Mesenchymal stem cell (in vitro differentiated cells and primary cell): ENCODE measurements around the gene ETFA.

Source experiments
- DNase-seq: peaks from one replicate; pipeline ENCODE4 v3.0.0-alpha.2; 2013
- H2AFZ ChIP-seq: one replicate; pipeline ENCODE4 v1.6.1; 2013; ENCODE audit warnings: low read depth, mild to moderate bottlenecking, control low read depth, inconsistent platforms, low read length, moderate library complexity
- H2AK5ac ChIP-seq: 2 replicates; pipeline ENCODE4 v1.6.1; 2013; ENCODE audit warnings: low read length, moderate library complexity, mild to moderate bottlenecking, inconsistent platforms; ENCODE audit not compliant: severe bottlenecking
- H2BK120ac ChIP-seq: one replicate; pipeline ENCODE4 v1.6.1; 2013; ENCODE audit warnings: low read depth, mild to moderate bottlenecking, inconsistent platforms, low read length, moderate library complexity
- H2BK12ac ChIP-seq, 2 experiments: one replicate each; pipeline ENCODE4 v1.6.1; 2013; ENCODE audit warnings: inconsistent platforms in 2 of 2, low read length in 2 of 2, mild to moderate bottlenecking in 2 of 2, moderate library complexity in 2 of 2, control low read depth in 1 of 2
- H2BK15ac ChIP-seq: one replicate; pipeline ENCODE4 v1.6.1; 2013; ENCODE audit warnings: mild to moderate bottlenecking, low read depth, inconsistent platforms; ENCODE audit not compliant: poor library complexity, severe bottlenecking
- H2BK5ac ChIP-seq: 2 replicates; pipeline ENCODE4 v1.6.1; 2013; ENCODE audit warnings: low read depth, mild to moderate bottlenecking, low read length, control low read depth, inconsistent platforms; ENCODE audit not compliant: poor library complexity, severe bottlenecking
- H3K14ac ChIP-seq, 2 experiments: one replicate each; pipeline ENCODE4 v1.6.1; 2013; ENCODE audit warnings: inconsistent platforms in 2 of 2, low read length in 2 of 2, control low read depth in 1 of 2, mild to moderate bottlenecking in 1 of 2, moderate library complexity in 1 of 2
- H3K18ac ChIP-seq, 2 experiments: one replicate each; pipeline ENCODE4 v1.6.1; 2013; ENCODE audit warnings: inconsistent platforms in 2 of 2, low read length in 2 of 2, control low read depth in 1 of 2, low read depth in 1 of 2, mild to moderate bottlenecking in 1 of 2
- H3K23ac ChIP-seq, 2 experiments: one replicate each; pipeline ENCODE4 v1.6.1; 2013; ENCODE audit warnings: inconsistent platforms in 2 of 2, low read length in 2 of 2, mild to moderate bottlenecking in 2 of 2, moderate library complexity in 2 of 2, control low read depth in 1 of 2
- H3K27ac ChIP-seq: 2 replicates; pipeline ENCODE4 v1.5.1; 2013; ENCODE audit warnings: mild to moderate bottlenecking, moderate library complexity, low read length, control low read depth, inconsistent platforms; ENCODE audit not compliant: poor library complexity, severe bottlenecking
- H3K27me3 ChIP-seq, 2 experiments: 2 replicates each; pipeline versions ENCODE4 v1.6.1 to v1.7.0; 2013; ENCODE audit warnings: low read length in 2 of 2, mild to moderate bottlenecking in 2 of 2, moderate library complexity in 2 of 2, control low read depth in 1 of 2, inconsistent platforms in 1 of 2; ENCODE audit not compliant: control insufficient read depth in 1 of 2, insufficient read depth in 1 of 2
- H3K36me3 ChIP-seq, 2 experiments: 2 replicates each; pipeline versions ENCODE4 v1.6.1 to v1.7.0; 2013; ENCODE audit warnings: low read length in 2 of 2, control low read depth in 1 of 2, inconsistent platforms in 1 of 2, low read depth in 1 of 2, mild to moderate bottlenecking in 1 of 2; ENCODE audit not compliant: insufficient read depth in 2 of 2, control insufficient read depth in 1 of 2
- H3K4ac ChIP-seq, 2 experiments: one replicate each; pipeline ENCODE4 v1.6.1; 2013; ENCODE audit warnings: inconsistent platforms in 2 of 2, low read length in 2 of 2, mild to moderate bottlenecking in 2 of 2, moderate library complexity in 2 of 2, control low read depth in 1 of 2, low read depth in 1 of 2
- H3K4me1 ChIP-seq: 2 replicates; pipeline ENCODE4 v1.6.1; 2013; ENCODE audit warnings: low read depth, low read length, control low read depth; ENCODE audit not compliant: control insufficient read depth, insufficient read depth
- H3K4me2 ChIP-seq: 2 replicates; pipeline ENCODE4 v1.6.1; 2013; ENCODE audit warnings: low read length, mild to moderate bottlenecking, inconsistent platforms; ENCODE audit not compliant: poor library complexity, severe bottlenecking
- H3K4me3 ChIP-seq, 2 experiments: 2 replicates each; pipeline versions ENCODE4 v1.5.1 to v1.7.0; 2013; ENCODE audit warnings: low read length in 2 of 2, mild to moderate bottlenecking in 2 of 2, control low read depth in 1 of 2, low read depth in 1 of 2; ENCODE audit not compliant: insufficient read depth in 1 of 2
- H3K79me1 ChIP-seq: replicated peaks from 2 replicates; pipeline ENCODE4 v1.6.1; 2013; ENCODE audit warnings: mild to moderate bottlenecking, control low read depth, low read length, inconsistent platforms; ENCODE audit not compliant: poor library complexity, severe bottlenecking
- H3K9ac ChIP-seq: 2 replicates; pipeline ENCODE4 v1.7.0; 2013; ENCODE audit warnings: mild to moderate bottlenecking, low read length, moderate library complexity
- H3K9me3 ChIP-seq: 2 replicates; pipeline ENCODE4 v1.7.0; 2013; ENCODE audit warnings: mild to moderate bottlenecking, low read length; ENCODE audit not compliant: control insufficient read depth
- H4K8ac ChIP-seq: one replicate; pipeline ENCODE4 v1.6.1; 2013; ENCODE audit warnings: inconsistent platforms, mild to moderate bottlenecking, low read length, moderate library complexity
- H4K91ac ChIP-seq: one replicate; pipeline ENCODE4 v1.6.1; 2013; ENCODE audit warnings: mild to moderate bottlenecking, low read length, inconsistent platforms
- WGBS: methylation state at CpG from one replicate; pipeline ENCODE4 v1.1.7; 2013; ENCODE audit warnings: mixed read lengths; 5-methylcytosine and 5-hydroxymethylcytosine counted together

The ETFA gene

GRCh38 chr15:76341366-76342057 is 30.2 kb upstream of the ETFA start:
- Histone ChIP-seq H4K8ac (no peak overlapping the region), H3K9me3 (no peaks in the 10 kb centered on the region), H2AFZ (no peak overlapping the region), H3K4ac (no peak overlapping the region), H3K4me3 (no peak overlapping the region), H3K18ac (no peak overlapping the region), H3K27ac (no peak overlapping the region), H2BK120ac (no peak overlapping the region), H4K91ac (no peak overlapping the region), H3K27me3 (peaks cover 91 to 99% of the 10 kb centered on the region in 2 experiments), H3K79me1 (no peaks in the 10 kb centered on the region), H3K23ac (no peak overlapping the region), H2BK15ac (no peak overlapping the region), H2BK5ac (no peak overlapping the region), H2BK12ac (no peak overlapping the region), H3K4me2 (peak overlapping the region; percentile 24), H2AK5ac (no peak overlapping the region), H3K14ac (no peak overlapping the region), H3K9ac (no peak overlapping the region), H3K4me1 (peaks cover 51% of the 10 kb centered on the region), H3K36me3 (no peaks in the 10 kb centered on the region)
- DNase-seq, result no peak
- WGBS, result 3% methylated on average over 31 of the region's 42 CpGs

- H2BK120ac ChIP-seq, result no peak overlapping the region
- no peaks in the 10 kb centered on the region for H3K9me3 ChIP-seq
- H2BK5ac ChIP-seq, result no peak overlapping the region
- no peak overlapping the region for H3K4ac ChIP-seq
- no peak overlapping the region for H4K8ac ChIP-seq
- no peak overlapping the region for H2BK12ac ChIP-seq
- H3K4me1 ChIP-seq, result peaks cover 46% of the 10 kb centered on the region
- no peaks in the 10 kb centered on the region for H3K79me1 ChIP-seq
- no peaks in the 10 kb centered on the region for H3K36me3 ChIP-seq
- H2AK5ac ChIP-seq, result no peak overlapping the region
- H3K4me3 ChIP-seq, result peak overlapping the region in 1 of 2 experiments; percentile 47
- DNase-seq, result no peak
- no peak overlapping the region for H3K9ac ChIP-seq
- no peak overlapping the region for H3K14ac ChIP-seq
- no peak overlapping the region for H3K18ac ChIP-seq
- H2BK15ac ChIP-seq, result no peak overlapping the region
- peak overlapping the region; percentile 24 for H3K4me2 ChIP-seq
- 2% methylated on average over 30 of the region's 35 CpGs for WGBS
- H3K27me3 ChIP-seq, result peaks cover 91 to 99% of the 10 kb centered on the region in 2 experiments
- H2AFZ ChIP-seq, result no peak overlapping the region
- no peak overlapping the region for H4K91ac ChIP-seq
- no peak overlapping the region for H3K27ac ChIP-seq
- H3K23ac ChIP-seq, result peak overlapping the region in 1 of 2 experiments; percentile 78
Measured at GRCh38 chr15:76340803-76341365, 29.6 kb upstream of the ETFA start.

- H4K8ac ChIP-seq, result no peak overlapping the region
Measured at GRCh38 chr15:76340198-76340802, 29.0 kb upstream of the ETFA start.

More at GRCh38 chr15:76340198-76340802, 29.0 kb upstream of the ETFA start:
- no peak overlapping the region for H3K27ac ChIP-seq
- DNase-seq, result peak; percentile 73
- H2BK5ac ChIP-seq, result no peak overlapping the region
- no peak overlapping the region for H2BK120ac ChIP-seq
- no peaks in the 10 kb centered on the region for H3K9me3 ChIP-seq
- peak overlapping the region; percentile 18 to 47 for H3K4me3 ChIP-seq
- no peak overlapping the region for H3K18ac ChIP-seq
- H3K14ac ChIP-seq, result no peak overlapping the region
- WGBS, result 2% methylated on average over 53 of the region's 53 CpGs
- no peak overlapping the region for H2AFZ ChIP-seq
- no peaks in the 10 kb centered on the region for H3K79me1 ChIP-seq
- peak overlapping the region; percentile 30 for H3K4me2 ChIP-seq
- no peak overlapping the region for H2BK12ac ChIP-seq
- no peak overlapping the region for H4K91ac ChIP-seq
- H3K4me1 ChIP-seq, result peaks cover 44% of the 10 kb centered on the region
- no peak overlapping the region for H2AK5ac ChIP-seq
- no peak overlapping the region for H2BK15ac ChIP-seq
- H3K9ac ChIP-seq, result no peak overlapping the region
- no peak overlapping the region for H3K23ac ChIP-seq
- no peak overlapping the region for H3K4ac ChIP-seq
- no peaks in the 10 kb centered on the region for H3K36me3 ChIP-seq
- H3K27me3 ChIP-seq, result peaks cover 91 to 99% of the 10 kb centered on the region in 2 experiments
